ENCODE data around the gene CLDN1. TPM values are rescaled to one million over a fixed set of nuclear protein-coding genes. Genes with fewer than 3 reads are reported as not detected.

Gene CLDN1
- total and polyA plus RNA-seq, 10 of the 15 experiments (the other 5 are each of a cell fraction or from before 2014, with no cell fraction given): 3.4 to 22.8 (median 8.5) TPM

DNA sequence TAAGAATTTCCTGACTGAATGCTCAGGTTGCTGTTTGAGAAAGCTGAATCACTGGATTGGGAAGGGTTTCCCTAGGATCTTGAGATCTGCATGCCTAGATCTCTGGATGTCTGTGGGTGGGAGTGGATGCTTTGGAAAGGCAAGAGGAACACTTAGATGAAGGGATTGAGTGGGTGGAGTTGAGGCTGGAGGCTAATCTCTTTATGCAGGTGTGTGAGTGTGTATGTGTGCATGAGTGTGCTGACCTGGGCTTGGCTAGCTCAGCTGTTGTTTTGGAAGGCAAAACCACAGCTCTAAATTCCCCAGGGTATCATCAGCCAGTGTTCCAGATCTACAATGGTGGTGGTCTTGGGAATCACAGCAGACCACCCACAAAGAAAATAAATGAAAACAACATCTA is 60.5 kb downstream of the CLDN1 start:
- FAIRE-seq (no peak), ATAC-seq (no peak), DNase-seq (ENCODE audit: low read depth, low spot score) (no peak)
- ChIA-PET RAD21 (ENCODE audit: unreplicated experiment) (no interaction called here), POLR2A (no interaction called here), CTCF (interaction anchor here (0.8 kb wide), 1 partner anchor 19 kb away, joined by 3 read pairs; no protein-coding TSS in a partner anchor), SMC1A (ENCODE audit: uncharacterized antibody, unreplicated experiment) (interaction anchor here (1.1 to 1.7 kb wide), 2 partner anchors 12 to 16 kb away, joined by 3 to 5 read pairs; no protein-coding TSS in a partner anchor)
- Histone ChIP-seq H4K20me1 (ENCODE audit: control insufficient read depth, insufficient read depth) (no peaks in the 10 kb centered on the region), H3K9ac (ENCODE audit: control insufficient read depth, insufficient read depth, low read length) (no peak overlapping the region), H3K4me3 (no peak overlapping the region), H3K79me2 (ENCODE audit: control insufficient read depth, insufficient read depth, low read length) (no peaks in the 10 kb centered on the region), H3K4me1 (ENCODE audit: control insufficient read depth, insufficient read depth, low read length) (no peaks in the 10 kb centered on the region), H3K4me2 (ENCODE audit: control insufficient read depth, insufficient read depth) (no peak overlapping the region), H3K36me3 (ENCODE audit: control insufficient read depth in 2 of 2, insufficient read depth in 2 of 2, low read length in 1 of 2) (no peaks in the 10 kb centered on the region), H2AFZ (ENCODE audit: control insufficient read depth, low read depth, low read length) (no peak overlapping the region), H3K9me3 (replicated peaks; ENCODE audit: control insufficient read depth, insufficient read depth, low read length) (no peaks in the 10 kb centered on the region), H3K27ac (ENCODE audit: control insufficient read depth, insufficient read depth) (no peak overlapping the region), H3K27me3 (replicated peaks in 1 of 2; ENCODE audit: control insufficient read depth in 2 of 2, insufficient read depth in 2 of 2, low read length in 1 of 2) (no peaks in the 10 kb centered on the region)
- in situ Hi-C loops (cut with MboI): no loop called here
- intact Hi-C loops (cut with micrococcal nuclease; ENCODE audit: unreplicated experiment): no loop called here
- TF ChIP-seq SREBF1 (IDR thresholded peaks at IDR 0.05; ENCODE audit: low read length): no peak
- TF ChIP-seq EZH2 (IDR thresholded peaks at IDR 0.05; ENCODE audit: borderline replicate concordance, control insufficient read depth, low read depth, low read length): no peak
- TF ChIP-seq SUZ12 (IDR thresholded peaks at IDR 0.05; ENCODE audit: unreplicated experiment): no peak
- TF ChIP-seq BHLHE40 (IDR thresholded peaks at IDR 0.05; ENCODE audit: borderline replicate concordance in 1 of 2, low read depth in 2 of 2, low read length in 1 of 2): no peak
- no peak for TF ChIP-seq RAD21 (IDR thresholded peaks at IDR 0.05; ENCODE audit: insufficient read depth, low read depth, low read length)
- no peak for TF ChIP-seq NFXL1 (IDR thresholded peaks at IDR 0.05; ENCODE audit: borderline replicate concordance)
- no peak for TF ChIP-seq PRDM15 (CRISPR knock-in tag; IDR thresholded peaks at IDR 0.05)
- BruUV-seq (replicated peaks): no TSS peak

Data from GM12878 (cell line).